C1 segment of cervical spinal cord (tissue), 14 donors: ENCODE data around the gene ACOT11.
"Not testable (repeated sequence)": the region's sequence is repeated elsewhere in the genome, so short reads cannot be mapped to it uniquely, and the experiment has no call there.

Experiments used
- DNase-seq, 14 donors: peaks; one replicate each; lab custom pipeline; 2025; lab: John Stamatoyannopoulos, UW

ACOT11 gene

GRCh38 chr1:54547601-54548388 lies at the start of gene ACOT11:
ACOT11 (plus strand) TSS chr1:54548228; CDS start chr1:54548310, 82 bp downstream.
- DNase-seq: peak in 13 of 14 donors; percentile 33 to 88 (median 79)

- no peak for DNase-seq
These were observed 49.5 kb upstream of the ACOT11 start for GRCh38 chr1:54498383-54499096.

- no peak for DNase-seq
These were observed 49.0 kb upstream of the ACOT11 start for GRCh38 chr1:54499097-54499359.

GRCh38 chr1:54499360-54500106 lies 48.5 kb upstream of the ACOT11 start:
- peak in 5 of 14 donors; percentile 7 to 67 (median 12) for DNase-seq

GRCh38 chr1:54500107-54500431 lies 48.0 kb upstream of the ACOT11 start:
- peak in 1 of 14 donors; percentile 67 for DNase-seq

- DNase-seq: no peak
These were observed 46.2 kb upstream of the ACOT11 start for GRCh38 chr1:54501849-54502248.

GRCh38 chr1:54502342-54502741 lies 45.7 kb upstream of the ACOT11 start:
- DNase-seq: no peak

- DNase-seq: no peak
These were observed 41.4 kb upstream of the ACOT11 start for GRCh38 chr1:54506594-54506993.

GRCh38 chr1:54507033-54507870 lies 40.8 kb upstream of the ACOT11 start:
- no peak for DNase-seq

- no peak for DNase-seq
These were observed 37.2 kb upstream of the ACOT11 start for GRCh38 chr1:54510715-54511270.

GRCh38 chr1:54513921-54514580 lies 34.0 kb upstream of the ACOT11 start:
- not testable (repeated sequence) for DNase-seq

- no peak for DNase-seq
These were observed 31.6 kb upstream of the ACOT11 start for GRCh38 chr1:54516249-54516920.

GRCh38 chr1:54517496-54517895 lies 30.5 kb upstream of the ACOT11 start:
- no peak for DNase-seq

- no peak for DNase-seq
These were observed 29.5 kb upstream of the ACOT11 start for GRCh38 chr1:54518489-54518888.

- no peak for DNase-seq
These were observed 28.3 kb upstream of the ACOT11 start for GRCh38 chr1:54519709-54520108.

- no peak for DNase-seq
These were observed 27.3 kb upstream of the ACOT11 start for GRCh38 chr1:54520631-54521321.

- not testable (repeated sequence) for DNase-seq
These were observed 21.5 kb upstream of the ACOT11 start for GRCh38 chr1:54526565-54526964.

- DNase-seq: no peak
These were observed 19.4 kb upstream of the ACOT11 start for GRCh38 chr1:54528613-54529012.

GRCh38 chr1:54532033-54532432 lies 16.0 kb upstream of the ACOT11 start:
- DNase-seq: no peak

- not testable (repeated sequence) for DNase-seq
These were observed 11.4 kb upstream of the ACOT11 start for GRCh38 chr1:54536656-54537055.
